ENCODE data around the gene IL17REL. TPM values are rescaled to one million over a fixed set of nuclear protein-coding genes. Genes with fewer than 3 reads are reported as not detected.
"Not testable (repeated sequence)": the region's sequence is repeated elsewhere in the genome, so short reads cannot be mapped to it uniquely, and the experiment has no call there.

The IL17REL gene
- total RNA-seq, 1 experiment from 2014 or later: not detected

GRCh38 chr22:49948116-49948957 lies 64.2 kb downstream of the IL17REL start:
- DNase-seq (ENCODE audit: low read depth): no peak

GRCh38 chr22:49947296-49947622 lies 65.3 kb downstream of the IL17REL start:
- DNase-seq (ENCODE audit: low read depth): no peak

- no peak for DNase-seq (ENCODE audit: low read depth)
These were observed 65.8 kb downstream of the IL17REL start for GRCh38 chr22:49946612-49947295.

DNA sequence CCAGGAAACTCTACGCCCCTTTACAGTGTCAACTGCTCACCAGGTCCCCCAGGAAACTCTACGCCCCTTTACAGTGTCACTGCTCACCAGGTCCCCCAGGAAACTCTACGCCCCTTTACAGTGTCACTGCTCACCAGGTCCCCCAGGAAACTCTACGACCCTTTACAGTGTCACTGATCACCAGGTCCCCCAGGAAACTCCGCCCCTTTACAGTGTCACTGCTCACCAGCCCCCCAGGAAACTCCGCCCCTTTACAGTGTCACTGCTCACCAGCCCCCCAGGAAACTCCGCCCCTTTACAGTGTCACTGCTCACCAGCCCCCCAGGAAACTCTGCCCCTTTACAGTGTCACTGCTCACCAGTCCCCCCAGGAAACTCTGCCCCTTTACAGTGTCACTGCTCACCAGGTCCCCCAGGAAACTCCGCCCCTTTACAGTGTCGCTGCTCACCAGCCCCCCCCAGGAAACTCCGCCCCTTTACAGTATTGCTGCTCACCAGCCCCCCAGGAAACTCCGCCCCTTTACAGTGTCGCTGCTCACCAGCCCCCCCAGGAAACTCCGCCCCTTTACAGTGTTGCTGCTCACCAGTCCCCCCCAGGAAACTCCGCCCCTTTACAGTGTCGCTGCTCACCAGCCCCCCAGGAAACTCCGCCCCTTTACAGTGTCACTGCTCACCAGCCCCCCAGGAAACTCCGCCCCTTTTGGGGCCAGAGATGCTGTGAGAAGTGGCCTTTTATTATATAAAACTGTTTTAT lies 67.3 kb downstream of the IL17REL start:
- not testable (repeated sequence) for DNase-seq (ENCODE audit: low read depth)

Other genes with a start within 250 kb of the IL17REL start
- 17.9 and 25.1 TPM in 2 replicates for gene BRD1, start 184.9 kb downstream of the IL17REL start, total RNA-seq (2014; rRNA removed)
- 12.4 and 13.4 TPM in 2 replicates for gene ZBED4, start 158.9 kb downstream of the IL17REL start, total RNA-seq (2014; rRNA removed)
- 18.1 and 19.4 TPM in 2 replicates for gene ALG12, start 94.3 kb downstream of the IL17REL start, total RNA-seq (2014; rRNA removed)
- gene CRELD2, start 94.1 kb downstream of the IL17REL start, total RNA-seq (2014; rRNA removed): 71.1 and 91.8 TPM in 2 replicates
- gene PIM3, start 52.0 kb downstream of the IL17REL start, total RNA-seq (2014; rRNA removed): 30.5 and 30.8 TPM in 2 replicates
- gene TTLL8, start 45.5 kb upstream of the IL17REL start, total RNA-seq (2014; rRNA removed): not detected in 2 replicates
- not detected in 2 replicates for gene MLC1, start 72.7 kb upstream of the IL17REL start, total RNA-seq (2014; rRNA removed)
- 0.23 and 0.32 TPM in 2 replicates for gene MOV10L1, start 77.2 kb upstream of the IL17REL start, total RNA-seq (2014; rRNA removed)
- 0.17 TPM in 1 of 2 replicates, not detected in the other for gene PANX2, start 158.0 kb upstream of the IL17REL start, total RNA-seq (2014; rRNA removed)
- 26.3 and 31.5 TPM in 2 replicates for gene TRABD, start 173.1 kb upstream of the IL17REL start, total RNA-seq (2014; rRNA removed)
- gene SELENOO, start 188.2 kb upstream of the IL17REL start, total RNA-seq (2014; rRNA removed): 27.2 and 36.7 TPM in 2 replicates
- 29.8 and 34.6 TPM in 2 replicates for gene TUBGCP6, start 232.3 kb upstream of the IL17REL start, total RNA-seq (2014; rRNA removed)
- 28.2 and 29.1 TPM in 2 replicates for gene HDAC10, start 238.5 kb upstream of the IL17REL start, total RNA-seq (2014; rRNA removed)
- gene MAPK12, start 248.9 kb upstream of the IL17REL start, total RNA-seq (2014; rRNA removed): 31.2 and 33.8 TPM in 2 replicates